ENCODE results near the gene FAM120A.

Gene FAM120A

DNA sequence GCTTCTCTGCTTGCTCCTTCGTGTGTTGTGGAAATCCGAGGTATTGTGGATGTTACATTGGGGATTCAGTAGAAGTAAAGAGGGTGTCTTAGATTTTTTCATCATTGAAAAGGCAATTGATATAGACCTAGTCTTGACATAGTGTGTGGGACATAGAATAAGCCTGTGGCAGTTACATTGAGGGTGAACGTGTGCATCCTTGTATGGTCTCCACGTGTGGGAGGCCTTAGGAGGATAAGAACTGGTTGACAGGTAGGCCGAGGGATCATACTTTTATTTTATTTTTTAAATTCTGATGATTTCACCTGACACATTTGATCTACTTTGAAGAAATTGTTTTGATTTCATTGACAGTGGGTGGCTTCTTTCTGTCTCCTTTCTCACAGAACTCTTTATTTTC lies 18.9 kb downstream of the FAM120A start:
- no peak for DNase-seq (ENCODE audit: low read depth, low spot score)

- DNase-seq (ENCODE audit: low read depth, low spot score) = no peak
These were observed 19.6 kb downstream of the FAM120A start for GRCh38 chr9:93471124-93471523.

DNA sequence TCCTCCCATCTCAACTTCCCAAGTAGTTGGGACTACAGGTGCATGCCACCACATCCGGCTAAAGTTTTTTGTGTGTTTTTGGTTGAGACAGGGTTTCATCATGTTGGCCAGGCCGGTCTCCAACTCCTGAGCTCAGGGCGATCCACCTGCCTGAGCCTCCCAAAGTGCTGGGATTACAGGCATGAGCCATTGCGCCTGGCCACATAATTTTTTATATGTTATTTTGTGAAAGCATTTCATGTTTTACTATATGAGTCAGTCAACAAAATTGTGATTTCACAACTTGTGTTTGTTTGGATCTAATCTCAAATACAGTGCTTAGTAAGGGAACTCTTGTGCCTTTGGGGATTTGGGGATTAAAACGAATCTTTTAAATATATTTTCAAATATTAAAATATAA lies 21.9 kb downstream of the FAM120A start:
- no peak for DNase-seq (ENCODE audit: low read depth, low spot score)

DNA sequence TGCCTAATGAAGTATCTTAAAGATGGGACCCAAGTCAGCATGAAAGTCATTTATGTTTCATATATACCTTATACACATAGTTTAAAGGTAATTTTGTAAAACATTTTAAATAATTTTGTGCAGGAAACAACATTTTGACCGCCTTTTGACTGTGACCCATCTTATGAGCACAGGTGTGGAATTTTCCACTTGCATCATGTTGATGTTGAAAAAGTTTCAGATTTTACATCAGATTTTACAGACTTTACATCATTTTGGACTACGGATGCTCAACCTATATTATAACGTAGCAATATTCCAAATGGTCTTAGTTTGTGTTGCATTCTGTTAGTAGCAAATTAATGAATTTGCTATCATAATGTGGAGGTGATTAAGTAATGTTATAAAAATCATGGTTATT lies 23.6 kb downstream of the FAM120A start:
- no peak for DNase-seq (ENCODE audit: low read depth, low spot score)

- DNase-seq (ENCODE audit: low read depth, low spot score) = no peak
These were observed 24.4 kb downstream of the FAM120A start for GRCh38 chr9:93475856-93476255.

GRCh38 chr9:93476924-93477323 lies 25.4 kb downstream of the FAM120A start:
- DNase-seq (ENCODE audit: low read depth, low spot score) = no peak

DNA sequence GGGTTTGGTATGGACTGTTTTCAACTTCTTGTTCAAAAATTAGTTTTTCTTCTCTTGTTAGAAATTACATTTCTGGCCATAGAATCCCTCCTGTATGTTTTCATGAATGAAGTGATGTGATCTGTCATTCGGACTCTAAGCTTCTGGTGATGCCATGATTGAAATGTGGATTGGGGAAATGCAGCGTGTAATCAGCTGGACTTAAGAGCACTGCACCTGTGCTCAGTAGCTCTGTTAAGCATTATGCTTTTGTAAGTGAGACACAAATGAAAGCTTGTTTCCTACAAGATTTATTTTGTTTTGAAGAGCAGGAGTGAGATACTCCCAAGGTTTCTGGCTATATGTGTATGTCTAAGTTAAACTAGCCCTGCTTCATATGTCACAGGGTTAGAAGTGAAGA lies 25.9 kb downstream of the FAM120A start:
- DNase-seq (ENCODE audit: low read depth, low spot score) = no peak

GRCh38 chr9:93479726-93480125 lies 28.2 kb downstream of the FAM120A start:
- no peak for DNase-seq (ENCODE audit: low read depth, low spot score)

- DNase-seq (ENCODE audit: low read depth, low spot score) = no peak
These were observed 28.8 kb downstream of the FAM120A start for GRCh38 chr9:93480262-93480661.

DNA sequence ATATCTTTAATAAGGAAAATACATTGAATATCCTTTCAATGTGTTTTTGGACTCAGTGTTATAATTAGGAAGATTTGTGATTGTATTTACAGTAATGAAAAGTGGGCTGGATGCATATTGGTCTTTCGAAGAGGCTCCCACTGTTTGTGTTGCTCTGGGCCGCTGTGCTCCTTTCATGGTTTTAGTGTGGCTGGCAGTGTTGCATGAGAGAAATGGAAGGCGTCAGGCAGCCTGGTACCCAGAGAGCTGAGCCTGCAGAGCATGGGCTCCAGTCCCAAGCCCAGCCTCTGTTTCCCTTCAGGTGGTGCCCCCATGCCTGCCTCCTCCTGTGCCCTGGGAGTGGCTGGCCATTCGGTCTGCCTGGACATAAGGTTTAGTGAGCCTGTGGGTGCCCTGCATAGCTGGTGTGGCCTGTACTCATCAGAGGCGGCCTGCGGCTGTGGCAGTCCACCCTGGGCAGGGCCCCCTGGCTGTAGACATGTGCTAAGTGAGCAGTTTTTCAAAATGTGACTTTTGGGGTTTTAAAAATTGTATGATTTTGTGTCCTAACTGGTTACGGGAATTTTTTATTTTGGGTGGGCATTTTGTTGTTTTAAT lies 29.3 kb downstream of the FAM120A start:
- DNase-seq (ENCODE audit: low read depth, low spot score) = no peak

GRCh38 chr9:93483497-93483896 lies 32.0 kb downstream of the FAM120A start:
- no peak for DNase-seq (ENCODE audit: low read depth, low spot score)

- DNase-seq (ENCODE audit: low read depth, low spot score) = no peak
These were observed 34.8 kb downstream of the FAM120A start for GRCh38 chr9:93486268-93486667.

DNA sequence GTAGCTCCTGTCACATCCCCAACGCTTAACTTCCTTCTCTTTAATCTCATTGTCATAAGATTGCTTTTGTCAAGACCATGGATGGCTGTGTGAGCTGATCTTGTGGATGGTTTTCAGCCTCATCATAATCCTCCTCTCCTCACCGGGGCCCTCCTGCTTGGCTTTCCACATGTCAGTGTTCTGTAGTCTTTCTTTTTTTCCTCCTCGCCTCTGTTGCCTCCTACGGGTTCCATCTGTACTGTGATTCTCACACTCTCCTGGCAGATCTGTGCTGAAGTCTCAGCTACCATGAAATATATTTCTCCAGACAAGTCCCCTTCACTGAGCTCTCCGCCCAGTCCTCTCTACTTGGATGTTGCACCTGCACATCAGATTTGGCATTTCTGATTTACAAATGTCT lies 36.8 kb downstream of the FAM120A start:
- no peak for DNase-seq (ENCODE audit: low read depth, low spot score)

GRCh38 chr9:93491593-93492232 lies 40.2 kb downstream of the FAM120A start:
- no peak for DNase-seq (ENCODE audit: low read depth, low spot score)

- DNase-seq (ENCODE audit: low read depth, low spot score) = no peak
These were observed 40.8 kb downstream of the FAM120A start for GRCh38 chr9:93492327-93492726.

GRCh38 chr9:93493949-93494348 lies 42.5 kb downstream of the FAM120A start:
- no peak for DNase-seq (ENCODE audit: low read depth, low spot score)

DNA sequence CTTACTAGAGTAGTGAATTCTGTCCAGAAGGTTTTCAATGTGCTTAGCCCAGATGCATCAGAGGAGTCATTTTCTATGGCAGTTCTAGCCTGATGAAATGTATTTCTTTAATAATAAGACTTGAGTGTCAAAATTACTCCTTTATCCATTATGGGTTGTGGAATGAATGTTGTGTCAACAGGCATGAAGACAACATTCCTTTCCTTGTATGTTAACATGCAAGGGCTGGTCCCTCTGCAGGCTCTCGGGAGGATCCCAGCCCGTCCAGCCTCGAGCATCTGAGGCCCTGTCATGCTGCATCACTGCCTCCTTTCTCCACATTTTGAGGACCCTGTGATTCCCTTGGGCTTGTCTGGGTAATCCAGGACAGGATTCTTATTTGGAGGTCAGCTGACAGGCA lies 44.8 kb downstream of the FAM120A start:
- no peak for DNase-seq (ENCODE audit: low read depth, low spot score)

DNA sequence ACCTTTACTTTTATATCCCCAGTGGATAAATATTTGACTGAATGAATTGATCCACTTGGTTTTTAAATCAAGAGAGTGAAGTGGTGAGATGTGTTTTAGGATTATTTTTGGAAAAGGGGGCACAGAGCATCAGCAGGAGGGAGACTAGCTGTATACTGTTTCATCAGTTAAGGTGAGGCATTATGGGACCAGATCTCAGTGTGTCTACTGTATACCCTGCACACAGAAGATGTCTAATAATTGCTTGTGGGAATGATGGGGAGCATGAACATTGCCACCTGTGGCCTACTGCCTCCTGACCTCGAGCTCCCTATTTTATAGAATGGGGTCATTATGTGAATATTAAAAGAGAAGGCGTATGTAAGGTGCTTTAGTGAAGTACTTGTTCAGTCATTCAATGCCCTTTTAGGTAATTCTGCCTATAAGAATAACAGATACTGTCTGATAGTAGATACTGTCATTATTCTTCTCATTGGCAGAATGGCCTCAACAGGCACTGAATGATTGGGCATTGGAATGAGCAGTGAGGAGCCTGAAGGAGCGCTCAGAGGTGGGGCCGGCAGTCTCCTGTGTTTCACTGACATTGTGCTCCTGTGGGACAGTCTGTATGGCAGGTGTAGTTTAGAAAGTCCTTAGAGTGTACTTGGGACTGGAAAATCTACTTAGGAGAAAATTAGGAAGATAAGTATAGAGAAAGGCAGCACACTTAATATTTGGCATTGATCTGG lies 49.2 kb downstream of the FAM120A start:
- no peak for DNase-seq (ENCODE audit: low read depth, low spot score)

DNA sequence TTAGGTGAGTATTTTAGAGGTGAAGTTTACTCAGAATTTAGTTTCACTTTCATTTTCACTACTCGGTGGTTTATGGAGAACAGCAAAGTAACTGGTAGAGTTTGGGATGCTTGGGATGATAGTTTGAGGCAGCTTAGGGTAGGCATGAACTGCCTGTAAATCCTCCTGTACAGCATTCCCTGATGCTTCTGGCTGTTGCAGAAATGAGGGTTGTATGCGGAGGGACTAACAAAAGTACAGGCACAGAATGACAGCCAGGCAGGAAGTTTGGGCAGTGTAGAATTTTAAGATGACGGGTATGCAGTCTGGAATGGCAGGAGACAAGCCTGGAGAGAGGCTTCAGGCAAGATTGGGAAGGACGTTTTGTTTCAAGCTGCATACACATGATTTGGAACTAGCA lies 49.9 kb downstream of the FAM120A start:
- no peak for DNase-seq (ENCODE audit: low read depth, low spot score)

- DNase-seq (ENCODE audit: low read depth, low spot score) = no peak
These were observed 51.9 kb downstream of the FAM120A start for GRCh38 chr9:93503381-93503780.

DNA sequence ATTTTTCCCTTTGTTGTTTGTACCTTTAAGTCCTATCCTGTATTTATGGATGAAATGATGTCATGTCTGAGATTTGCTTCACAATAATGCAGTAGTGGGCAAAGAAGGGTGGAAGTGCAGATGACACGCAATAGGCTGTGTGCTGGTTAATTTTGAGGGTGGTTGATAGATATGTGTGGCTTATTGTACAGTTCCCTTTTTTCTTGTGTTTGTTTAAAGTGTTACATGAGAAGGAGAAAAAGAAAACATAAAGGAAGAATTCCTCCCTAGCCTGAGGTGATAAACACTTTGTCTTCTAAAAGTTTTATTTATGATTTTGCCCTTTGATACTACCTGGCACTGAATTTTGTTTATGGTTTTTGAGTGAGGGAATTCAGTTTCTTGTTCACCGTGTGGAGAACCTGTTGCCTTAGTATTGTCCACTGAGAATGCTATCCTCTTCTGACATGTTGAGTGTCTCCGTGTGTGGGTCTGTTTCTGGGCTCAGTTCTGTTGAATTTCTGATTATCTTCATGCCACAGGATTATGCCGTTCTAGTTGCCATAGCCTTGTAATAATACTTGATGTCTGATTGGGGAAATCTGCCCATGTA lies 54.2 kb downstream of the FAM120A start:
- no peak for DNase-seq (ENCODE audit: low read depth, low spot score)

GRCh38 chr9:93507768-93508167 lies 56.3 kb downstream of the FAM120A start:
- DNase-seq (ENCODE audit: low read depth, low spot score) = no peak

DNA sequence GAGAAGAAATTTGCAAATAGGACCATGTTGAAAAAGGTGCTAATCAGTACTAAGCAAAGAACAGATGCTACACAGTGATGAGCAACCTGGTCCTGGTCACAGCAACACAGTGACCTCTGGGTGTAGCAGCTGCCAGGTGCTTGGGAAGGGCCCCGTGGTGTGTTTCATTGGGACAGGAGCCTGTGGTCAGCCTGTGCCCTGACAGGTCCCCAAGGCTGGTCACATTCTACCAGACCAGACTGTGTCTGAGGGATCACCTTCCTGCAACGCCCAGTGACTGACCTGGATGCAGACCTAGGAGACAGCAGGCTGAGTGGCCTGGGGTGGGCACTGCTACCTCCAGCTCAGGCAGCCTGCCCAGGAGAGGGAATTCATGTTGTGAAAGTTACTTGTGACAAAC lies 56.7 kb downstream of the FAM120A start:
- DNase-seq (ENCODE audit: low read depth, low spot score) = no peak

All from activated CD4-positive, CD25-positive, alpha-beta regulatory T cell treated with anti-CD3 and anti-CD28 coated beads, Interleukin-2, amount 50 U/mL, for 16 hours (primary cell).